Activated T-cell treated with anti-CD3 and anti-CD28 coated beads, Interleukin-2, amount 50 U/mL, for 24 hours (primary cell): ENCODE results near the gene STAT1.

Source experiments
- DNase-seq: peaks from one replicate; pipeline ENCODE4 v3.0.0-alpha.2; 2020
- H3K27ac Mint-ChIP-seq: 2 replicates; pipeline ENCODE4 v1.8.0; 2020; ENCODE audit warnings: mild to moderate bottlenecking, mixed read lengths
- H3K27me3 Mint-ChIP-seq: 2 replicates; pipeline ENCODE4 v1.8.0; 2020; ENCODE audit warnings: mixed read lengths
- H3K36me3 Mint-ChIP-seq: 2 replicates; pipeline ENCODE4 v1.8.0; 2020; ENCODE audit warnings: low read depth, mixed read lengths
- H3K4me1 Mint-ChIP-seq: 2 replicates; pipeline ENCODE4 v1.8.0; 2020; ENCODE audit warnings: low read depth, mixed read lengths
- H3K4me3 Mint-ChIP-seq: 2 replicates; pipeline ENCODE4 v1.8.0; 2020; ENCODE audit warnings: mild to moderate bottlenecking, moderate library complexity, mixed read lengths
- H3K9me3 Mint-ChIP-seq: 2 replicates; pipeline ENCODE4 v1.8.0; 2020; ENCODE audit warnings: mixed read lengths

STAT1 gene

GRCh38 chr2:190929919-190930318, 84.1 kb downstream of the STAT1 start:
- Mint-ChIP-seq H3K27ac (peak overlapping the region; percentile 44), H3K4me1 (peaks cover 23% of the 10 kb centered on the region), H3K27me3 (no peaks in the 10 kb centered on the region), H3K9me3 (no peaks in the 10 kb centered on the region), H3K36me3 (peaks cover 84% of the 10 kb centered on the region), H3K4me3 (no peak overlapping the region)
- DNase-seq, result no peak

- no peaks in the 10 kb centered on the region for H3K9me3 Mint-ChIP-seq
- peaks cover 21% of the 10 kb centered on the region for H3K4me1 Mint-ChIP-seq
- no peak overlapping the region for H3K4me3 Mint-ChIP-seq
- H3K27ac Mint-ChIP-seq, result peak overlapping the region; percentile 68
- peaks cover 92% of the 10 kb centered on the region for H3K36me3 Mint-ChIP-seq
- no peaks in the 10 kb centered on the region for H3K27me3 Mint-ChIP-seq
- DNase-seq, result no peak
Measured at GRCh38 chr2:190927301-190927700, 86.7 kb downstream of the STAT1 start.

GRCh38 chr2:190922376-190922775, 91.6 kb downstream of the STAT1 start:
- peaks cover 92% of the 10 kb centered on the region for H3K36me3 Mint-ChIP-seq

GRCh38 chr2:190920085-190920484, 93.9 kb downstream of the STAT1 start:
- H3K27ac Mint-ChIP-seq, result no peak overlapping the region
- peaks cover 54% of the 10 kb centered on the region for H3K4me1 Mint-ChIP-seq
- no peak for DNase-seq
- H3K4me3 Mint-ChIP-seq, result no peak overlapping the region
- no peaks in the 10 kb centered on the region for H3K9me3 Mint-ChIP-seq
- peaks cover 92% of the 10 kb centered on the region for H3K36me3 Mint-ChIP-seq
- no peaks in the 10 kb centered on the region for H3K27me3 Mint-ChIP-seq

More at GRCh38 chr2:190922376-190922775, 91.6 kb downstream of the STAT1 start:
- Mint-ChIP-seq H3K9me3 (no peaks in the 10 kb centered on the region), H3K27ac (peak overlapping the region; percentile 8), H3K4me3 (no peak overlapping the region), H3K27me3 (no peaks in the 10 kb centered on the region), H3K4me1 (peaks cover 37% of the 10 kb centered on the region)
- DNase-seq, result no peak
